Endothelial cell (in vitro differentiated cells): ENCODE data around the gene CMTM1. TPM values are rescaled to one million over a fixed set of nuclear protein-coding genes. Genes with fewer than 3 reads are reported as not detected.

Experiments
- DNase-seq: peaks from one replicate; pipeline ENCODE4 v3.0.0; 2021; ENCODE audit warnings: low spot score
- H3K27ac Mint-ChIP-seq: one replicate; pipeline ENCODE4 v1.8.0; 2021; ENCODE audit warnings: mixed read lengths, inconsistent platforms; ENCODE audit not compliant: unreplicated experiment
- H3K27me3 Mint-ChIP-seq: one replicate; pipeline ENCODE4 v1.8.0; 2021; ENCODE audit warnings: mild to moderate bottlenecking, moderate library complexity, mixed read lengths, inconsistent platforms; ENCODE audit not compliant: unreplicated experiment
- H3K36me3 Mint-ChIP-seq: one replicate; pipeline ENCODE4 v1.8.0; 2021; ENCODE audit warnings: mild to moderate bottlenecking, low read depth, mixed read lengths, inconsistent platforms; ENCODE audit not compliant: unreplicated experiment
- H3K4me1 Mint-ChIP-seq: one replicate; pipeline ENCODE4 v1.8.0; 2021; ENCODE audit warnings: mild to moderate bottlenecking, mixed read lengths, inconsistent platforms; ENCODE audit not compliant: unreplicated experiment
- H3K4me3 Mint-ChIP-seq: one replicate; pipeline ENCODE4 v1.8.0; 2021; ENCODE audit warnings: mild to moderate bottlenecking, mixed read lengths, inconsistent platforms; ENCODE audit not compliant: unreplicated experiment
- H3K9me3 Mint-ChIP-seq: one replicate; pipeline ENCODE4 v1.8.0; 2021; ENCODE audit warnings: mixed read lengths, inconsistent platforms; ENCODE audit not compliant: unreplicated experiment
- CTCF ChIP-seq: fragments of 200-600 bp; sonication (generic); IDR thresholded peaks from one replicate; pipeline ENCODE4 v1.5.0; 2021; ENCODE audit warnings: antibody characterized with exemption; ENCODE audit not compliant: unreplicated experiment
- total RNA-seq: library from RNA; stranded (reverse); fragmentation: NEBNext Ultra II Directional; extraction: Animal tissue kit (Norgen Biotek cat#: 25700); gene quantifications from one replicate; pipeline ENCODE4 v1.2.1, GENCODE V29; 2021; ENCODE audit not compliant: unreplicated experiment

Gene CMTM1
- total RNA-seq, 1 donor from 2014 or later, result 8.3 TPM

DNA sequence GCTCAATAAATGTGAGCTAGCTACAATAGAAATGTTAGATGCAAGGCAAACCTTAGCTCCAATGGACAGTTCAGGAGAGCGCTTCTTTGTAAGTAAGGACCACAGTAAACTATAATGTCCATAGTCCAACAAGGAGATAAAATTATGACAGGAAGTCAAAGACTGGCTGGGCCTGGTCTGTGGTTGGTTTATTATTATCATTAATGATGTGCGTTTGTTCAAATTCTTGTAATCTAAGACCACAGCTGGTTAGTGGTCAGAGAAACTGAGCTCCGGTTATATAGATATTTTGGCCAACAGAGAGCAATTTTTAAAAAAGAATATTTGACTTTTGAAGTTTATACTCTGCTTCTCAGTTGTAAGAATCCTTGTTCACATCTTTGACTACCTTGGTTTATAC lies 8.3 kb downstream of the CMTM1 start:
- Mint-ChIP-seq H3K36me3 (no peaks in the 10 kb centered on the region), H3K4me1 (peaks cover 27% of the 10 kb centered on the region), H3K4me3 (no peak overlapping the region), H3K9me3 (no peaks in the 10 kb centered on the region), H3K27ac (no peak overlapping the region), H3K27me3 (peaks cover 8% of the 10 kb centered on the region)
- no peak for TF ChIP-seq CTCF
- DNase-seq, result no peak

- DNase-seq, result no peak
- H3K4me3 Mint-ChIP-seq, result no peak overlapping the region
- H3K9me3 Mint-ChIP-seq, result no peaks in the 10 kb centered on the region
- H3K36me3 Mint-ChIP-seq, result no peaks in the 10 kb centered on the region
- no peak for TF ChIP-seq CTCF
- H3K4me1 Mint-ChIP-seq, result peaks cover 27% of the 10 kb centered on the region
- no peak overlapping the region for H3K27ac Mint-ChIP-seq
- H3K27me3 Mint-ChIP-seq, result peaks cover 10% of the 10 kb centered on the region
These were observed 8.8 kb downstream of the CMTM1 start for GRCh38 chr16:66575060-66575459.

DNA sequence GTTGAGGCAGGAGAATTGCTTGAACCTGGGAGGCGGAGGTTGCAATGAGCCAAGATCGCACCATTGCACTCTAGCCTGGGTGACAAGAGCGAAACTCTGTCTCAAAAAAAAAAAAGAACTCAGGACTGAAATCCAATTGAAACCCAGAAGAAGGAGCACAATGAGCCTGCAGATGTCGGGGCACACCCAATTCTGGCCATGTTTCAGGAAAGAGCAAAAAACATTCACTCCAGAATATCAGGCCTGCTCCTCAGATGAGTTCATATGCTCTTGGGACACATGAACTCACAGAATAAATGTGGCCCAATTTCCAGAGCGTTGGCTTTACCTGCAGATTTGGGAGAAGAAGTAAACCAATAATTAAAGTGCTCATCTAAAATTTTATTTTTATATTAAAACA lies 10.1 kb downstream of the CMTM1 start:
- Mint-ChIP-seq H3K4me3 (no peak overlapping the region), H3K9me3 (no peaks in the 10 kb centered on the region), H3K27me3 (peaks cover 10% of the 10 kb centered on the region), H3K36me3 (no peaks in the 10 kb centered on the region), H3K4me1 (peaks cover 34% of the 10 kb centered on the region), H3K27ac (no peak overlapping the region)
- DNase-seq, result no peak
- no peak for TF ChIP-seq CTCF

DNA sequence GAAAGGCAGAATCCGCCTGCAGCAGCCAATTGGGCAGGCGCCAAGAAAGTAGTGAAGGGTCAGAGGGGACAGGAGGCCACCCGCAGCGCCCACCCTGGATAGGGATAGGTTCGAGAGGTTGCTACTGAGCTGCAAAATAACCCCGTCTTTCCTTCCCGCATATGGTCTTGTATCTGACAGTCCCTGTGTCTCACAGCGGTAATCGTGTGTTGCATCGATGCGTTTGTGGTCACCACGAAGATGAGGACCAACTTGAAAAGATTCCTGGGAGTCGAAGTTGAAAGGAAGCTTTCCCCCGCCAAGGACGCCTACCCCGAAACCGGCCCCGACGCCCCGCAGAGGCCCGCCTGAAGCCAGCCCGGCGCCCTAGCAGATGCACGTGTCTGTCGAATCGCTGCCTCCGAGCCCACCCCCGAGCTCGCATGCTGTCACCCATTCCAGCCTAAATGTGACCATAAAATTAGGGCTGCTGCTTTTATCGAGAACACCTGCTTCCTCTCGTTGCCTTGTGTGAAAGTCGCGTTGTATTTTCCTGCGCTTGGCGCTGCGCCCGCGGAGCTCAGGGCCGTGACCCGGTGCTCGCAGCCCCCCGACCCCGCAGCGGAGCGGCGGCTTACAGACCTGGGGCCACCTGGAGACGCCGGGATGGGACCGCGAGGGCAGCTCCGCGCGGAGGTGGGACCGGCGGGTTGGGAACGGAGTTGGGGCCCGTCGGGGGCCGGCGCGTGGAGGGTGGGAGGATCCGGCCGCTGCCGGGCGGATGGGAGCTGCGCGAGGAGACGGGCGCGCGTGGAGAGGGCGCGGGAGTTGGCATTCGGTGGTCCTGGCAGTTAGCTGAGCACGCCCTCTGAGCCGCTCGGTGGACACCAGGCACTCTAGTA lies 12.7 kb downstream of the CMTM1 start, which contains the start of gene CMTM2:
Gene CMTM2 (plus strand): TSS at position 813 of the 881 bp plus-strand sequence. CDS start 145 bp downstream, outside the sequence.
- TF ChIP-seq CTCF, result no peak
- DNase-seq, result no peak
- Mint-ChIP-seq H3K9me3 (no peaks in the 10 kb centered on the region), H3K4me1 (peaks cover 43% of the 10 kb centered on the region), H3K4me3 (no peak within 1 kb of the TSS), H3K27me3 (peaks cover 10% of the 10 kb centered on the region), H3K27ac (no peak within 1 kb of the TSS), H3K36me3 (no peaks in the 10 kb centered on the region)

- Mint-ChIP-seq H3K4me3 (no peak overlapping the region), H3K9me3 (no peaks in the 10 kb centered on the region), H3K27me3 (peaks cover 11% of the 10 kb centered on the region), H3K4me1 (peaks cover 54% of the 10 kb centered on the region), H3K27ac (no peak overlapping the region), H3K36me3 (no peaks in the 10 kb centered on the region)
- DNase-seq, result no peak
- TF ChIP-seq CTCF, result no peak
These were observed 14.5 kb downstream of the CMTM1 start for GRCh38 chr16:66580605-66581209.
